Suppressor macrophage treated with lipopolysaccharide for 4 hours (primary cell): ENCODE results near the gene TMED4.

ENCODE experiments used
- DNase-seq: peaks from one replicate; pipeline ENCODE4 v3.0.0-alpha.2; 2020

Gene TMED4

DNA sequence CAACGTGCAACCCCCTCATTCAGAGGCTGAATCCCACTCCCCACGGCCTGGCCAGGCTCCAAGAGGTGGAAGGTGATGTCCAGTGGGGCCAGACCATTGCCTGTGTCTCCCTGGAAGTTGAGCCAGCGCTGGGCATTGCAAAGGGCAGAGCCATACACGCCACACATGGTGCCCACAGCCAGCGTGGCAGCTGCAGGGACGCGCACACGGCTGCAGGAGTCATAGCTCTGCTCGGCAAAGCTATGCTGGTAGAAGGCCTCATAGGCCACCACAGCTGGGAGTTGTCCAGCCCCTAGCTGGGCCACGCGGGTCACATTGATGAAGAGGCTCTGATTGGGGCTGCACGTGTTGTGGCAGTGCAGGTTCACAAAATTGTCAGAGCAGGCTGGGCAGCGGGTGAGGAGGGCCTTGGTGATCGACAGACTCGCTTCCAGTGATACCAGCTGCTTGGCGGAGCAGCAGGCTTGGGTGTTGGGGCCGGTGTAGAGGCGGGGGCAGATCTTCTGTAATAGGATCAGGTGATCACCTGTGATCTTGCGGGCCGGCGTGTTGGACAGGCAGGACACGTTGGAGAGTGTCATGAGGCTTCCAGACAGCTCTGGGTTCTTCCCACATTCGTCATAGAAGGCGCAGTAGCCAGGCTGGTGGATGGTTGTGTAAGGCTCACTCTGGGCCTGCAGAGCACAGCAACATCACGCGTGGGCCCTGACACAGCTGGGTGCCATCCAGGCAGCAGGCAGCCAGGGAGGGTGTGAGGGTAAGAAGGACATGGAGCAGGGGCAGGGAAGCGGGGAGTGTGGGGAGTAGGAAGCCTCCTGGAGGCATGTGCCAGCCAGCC lies 42.1 kb downstream of the TMED4 start:
- no peak for DNase-seq

DNA sequence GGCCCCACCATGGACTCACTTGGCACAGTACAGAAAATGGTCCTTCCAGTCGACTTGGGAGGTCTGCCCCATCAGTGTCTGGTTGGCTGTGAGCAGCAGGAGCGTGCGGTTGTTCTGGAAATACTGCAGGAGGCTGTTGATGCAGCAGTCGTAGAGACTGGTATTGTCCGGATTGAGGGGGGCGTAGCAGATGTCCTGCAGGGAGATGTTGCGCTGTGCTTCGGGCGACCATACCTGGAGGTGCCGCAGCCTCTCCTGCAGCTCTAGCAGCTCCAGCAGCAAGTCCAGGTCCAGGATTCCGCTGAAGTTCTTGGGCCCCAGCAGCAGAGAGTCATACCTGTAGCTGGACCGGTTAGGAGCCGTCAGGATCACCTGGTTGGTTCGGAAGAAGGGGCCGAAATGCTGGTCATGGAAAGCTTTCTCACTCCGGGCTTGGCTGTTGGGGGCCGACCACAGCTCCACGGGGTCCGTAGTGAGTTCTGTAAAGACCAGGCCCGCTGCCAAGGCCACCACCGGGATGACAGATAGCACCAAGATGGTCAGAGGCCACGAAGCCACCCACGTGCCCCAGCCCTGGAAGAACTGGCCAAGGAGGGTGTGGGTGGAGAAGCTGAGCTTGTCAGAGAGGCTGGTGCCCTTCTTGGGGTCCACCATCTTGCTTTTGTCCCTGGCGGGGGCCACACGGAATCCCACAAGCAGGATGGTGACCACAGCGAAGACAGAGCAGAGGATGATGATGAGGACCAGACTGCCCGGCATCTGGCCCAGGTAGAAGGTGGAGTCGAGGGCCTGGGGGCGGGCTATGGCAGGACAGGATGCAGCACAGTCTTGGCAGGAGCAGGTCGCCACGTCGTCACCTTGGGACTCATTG lies 43.0 kb downstream of the TMED4 start:
- no peak for DNase-seq

DNA sequence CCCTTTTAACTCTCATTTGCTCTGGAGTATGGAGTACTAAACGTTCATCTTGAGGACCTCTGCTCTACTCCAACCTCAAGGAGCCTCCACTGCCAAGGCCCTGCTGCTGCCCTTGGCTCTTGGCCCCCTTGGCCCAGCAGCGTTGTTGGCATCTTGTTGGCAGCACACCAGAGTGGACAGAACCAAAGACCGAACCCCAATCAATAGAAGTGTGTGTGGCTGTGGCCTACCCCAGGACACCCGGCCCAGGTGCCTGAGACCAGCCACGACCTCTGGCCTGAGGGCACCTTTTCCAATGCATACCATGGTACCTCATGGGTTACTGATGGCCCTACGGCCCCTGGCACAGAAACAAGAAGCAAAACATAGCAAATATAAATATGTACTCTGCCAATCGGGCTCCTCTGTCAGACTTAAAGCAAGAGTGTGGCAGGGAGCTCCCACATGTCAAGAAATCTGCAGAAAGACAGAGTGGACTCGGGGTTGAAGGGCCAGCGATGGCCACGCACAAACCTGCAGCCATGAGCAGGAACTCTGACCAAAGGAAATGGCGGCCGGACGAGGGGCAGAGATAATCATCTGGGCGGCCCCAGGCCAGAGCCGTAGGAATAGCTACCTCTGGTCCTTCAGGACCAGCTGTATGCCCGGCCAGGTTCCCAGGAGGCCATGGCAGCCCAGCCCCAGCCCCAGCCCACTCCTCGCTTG lies 43.8 kb downstream of the TMED4 start:
- DNase-seq, result no peak

DNA sequence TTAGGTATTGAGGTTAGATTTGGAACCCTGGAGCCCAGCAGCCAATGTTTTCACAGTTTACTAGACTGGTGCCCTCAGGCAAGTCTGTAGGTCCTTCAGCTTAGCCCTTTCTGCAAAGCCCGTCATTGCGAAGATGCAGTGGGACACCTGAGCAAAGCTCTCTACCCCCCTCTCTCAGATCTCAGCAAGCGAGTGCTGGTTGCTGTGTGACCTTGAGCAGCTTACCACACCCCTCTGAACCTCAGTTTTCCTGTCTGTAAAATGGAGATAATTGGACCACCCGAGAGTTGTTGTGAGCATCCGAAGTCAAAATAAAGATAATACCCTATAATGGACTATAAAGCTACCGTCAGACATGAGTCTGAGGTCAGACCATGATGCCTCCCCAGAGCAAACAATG lies 44.6 kb downstream of the TMED4 start:
- no peak for DNase-seq

DNA sequence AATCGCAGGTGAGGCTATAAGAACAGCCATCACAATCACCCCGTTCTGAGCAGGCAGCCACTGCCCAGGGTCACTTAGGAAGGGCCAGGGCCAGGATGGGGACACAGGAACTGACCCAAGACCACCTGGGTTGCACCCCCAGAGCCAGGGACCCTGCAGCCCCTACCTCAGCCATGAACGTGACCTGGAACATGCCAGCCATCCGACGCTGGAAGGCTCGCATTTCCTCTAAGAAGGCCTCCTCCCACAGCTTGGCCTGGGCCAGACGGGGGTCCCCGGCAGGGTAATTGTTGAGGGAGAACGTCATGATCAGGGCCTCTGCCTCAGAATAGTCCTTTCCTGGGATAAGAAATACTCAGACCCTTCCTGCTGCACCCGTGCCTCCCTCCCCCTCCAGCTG lies 45.9 kb downstream of the TMED4 start:
- no peak for DNase-seq

DNA sequence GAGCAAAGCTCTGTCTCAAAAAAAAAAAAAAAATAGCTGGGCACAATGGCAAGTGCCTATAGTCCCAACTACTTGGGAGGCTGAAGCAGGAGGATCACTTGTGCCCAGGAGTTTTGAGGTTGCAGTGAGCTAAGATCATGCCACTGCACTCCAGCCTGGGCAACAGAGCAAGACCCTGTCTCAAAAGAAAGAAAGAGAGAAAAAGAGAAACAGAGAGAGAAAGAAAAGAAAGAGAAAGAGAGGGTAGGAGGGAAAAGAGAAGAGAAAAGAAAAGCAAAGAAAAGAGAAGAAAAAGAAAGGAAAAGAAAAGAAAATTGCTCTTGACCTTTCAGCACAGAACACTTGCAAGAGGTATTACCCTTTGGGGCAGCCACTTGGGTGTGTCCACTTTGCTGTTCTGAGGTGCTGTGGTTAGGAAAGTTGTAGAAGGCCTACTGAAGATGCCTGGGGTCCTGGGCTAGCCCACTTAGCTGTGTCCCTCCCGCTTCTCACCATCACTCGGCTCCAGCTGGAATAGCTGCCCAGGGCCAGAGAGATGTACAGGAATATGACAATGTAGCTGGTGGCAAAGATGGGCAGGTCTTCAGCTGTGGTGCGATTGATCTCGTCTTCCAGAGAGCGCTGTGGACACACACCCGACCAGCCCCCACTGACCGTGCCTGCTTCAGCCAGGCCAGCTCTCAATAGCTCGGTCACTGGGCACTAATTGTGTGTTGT lies 46.5 kb downstream of the TMED4 start:
- no peak for DNase-seq

DNA sequence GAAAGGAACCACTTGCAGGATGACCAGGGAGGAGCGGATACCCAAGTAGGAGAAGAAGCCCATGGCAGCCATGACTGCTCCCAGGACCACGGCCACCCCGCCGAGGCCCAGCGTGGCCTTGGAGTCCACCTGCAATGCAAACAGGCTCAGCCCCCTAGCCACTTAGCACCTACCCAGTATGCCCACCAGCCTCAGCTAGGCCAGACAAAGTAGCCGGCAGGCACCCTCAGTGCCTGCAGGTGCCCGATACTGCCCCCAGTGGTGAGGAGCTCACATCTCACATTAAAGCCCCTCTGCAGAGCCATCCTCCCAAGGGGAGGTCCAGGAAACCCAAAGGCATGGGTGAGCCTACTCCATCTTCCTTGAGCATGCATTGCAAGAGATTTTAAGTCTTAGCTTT lies 47.5 kb downstream of the TMED4 start:
- DNase-seq, result peak; percentile 61

DNA sequence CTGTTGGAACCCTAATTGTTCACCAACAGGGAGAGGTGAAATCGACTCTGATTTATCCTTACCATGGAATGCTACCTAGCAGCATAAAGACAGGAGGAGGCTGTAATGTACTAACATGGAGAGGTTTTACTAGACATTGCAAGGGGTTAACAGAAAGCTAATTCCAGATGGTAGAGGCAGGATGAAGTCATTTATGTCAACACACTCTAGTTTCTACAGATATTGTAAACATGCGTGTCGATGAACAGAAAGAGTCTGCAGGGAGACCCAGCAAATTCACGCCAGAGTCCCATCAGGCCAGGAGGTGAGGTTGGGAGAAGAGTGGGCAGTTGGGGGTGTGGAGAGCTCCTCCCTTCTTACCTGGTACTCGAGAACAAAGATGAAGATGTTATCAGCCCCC lies 47.9 kb downstream of the TMED4 start:
- no peak for DNase-seq

DNA sequence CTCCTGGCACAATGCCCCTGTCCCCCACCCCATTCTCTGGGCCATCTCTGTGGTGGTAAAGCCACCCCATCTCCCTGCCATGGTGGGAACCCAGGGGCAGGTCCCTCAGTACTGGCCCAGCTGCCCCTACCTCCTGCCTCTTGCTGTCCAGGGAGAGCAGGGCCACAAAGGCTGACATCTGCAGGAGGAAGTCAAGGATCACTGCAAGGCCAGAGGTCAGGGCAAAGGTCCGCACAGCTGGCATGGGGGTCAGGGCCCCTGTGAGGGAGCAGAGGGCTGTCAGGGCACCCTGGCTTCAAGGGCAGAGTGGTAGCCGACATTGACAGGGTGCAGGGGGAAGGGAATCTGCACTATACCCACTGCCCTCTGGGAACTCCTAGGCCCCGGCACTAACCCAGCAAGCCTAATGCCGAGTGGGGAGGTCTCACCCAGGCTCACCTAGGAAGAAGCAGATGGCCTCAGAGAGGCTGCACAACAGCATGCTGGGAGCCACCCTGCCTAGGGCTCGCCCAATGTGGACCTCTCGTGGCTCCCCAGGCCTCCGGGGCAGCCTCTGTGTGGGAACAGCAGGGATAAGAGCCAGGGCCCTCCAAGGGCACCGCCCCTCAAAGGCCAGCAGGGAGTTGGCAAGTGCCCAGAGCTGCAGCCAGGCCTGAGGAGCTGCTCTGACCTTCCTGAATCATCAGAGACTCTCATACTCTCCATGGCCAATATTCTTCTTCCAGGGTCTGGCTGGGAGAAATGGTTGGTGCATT lies 48.6 kb downstream of the TMED4 start:
- no peak for DNase-seq

DNA sequence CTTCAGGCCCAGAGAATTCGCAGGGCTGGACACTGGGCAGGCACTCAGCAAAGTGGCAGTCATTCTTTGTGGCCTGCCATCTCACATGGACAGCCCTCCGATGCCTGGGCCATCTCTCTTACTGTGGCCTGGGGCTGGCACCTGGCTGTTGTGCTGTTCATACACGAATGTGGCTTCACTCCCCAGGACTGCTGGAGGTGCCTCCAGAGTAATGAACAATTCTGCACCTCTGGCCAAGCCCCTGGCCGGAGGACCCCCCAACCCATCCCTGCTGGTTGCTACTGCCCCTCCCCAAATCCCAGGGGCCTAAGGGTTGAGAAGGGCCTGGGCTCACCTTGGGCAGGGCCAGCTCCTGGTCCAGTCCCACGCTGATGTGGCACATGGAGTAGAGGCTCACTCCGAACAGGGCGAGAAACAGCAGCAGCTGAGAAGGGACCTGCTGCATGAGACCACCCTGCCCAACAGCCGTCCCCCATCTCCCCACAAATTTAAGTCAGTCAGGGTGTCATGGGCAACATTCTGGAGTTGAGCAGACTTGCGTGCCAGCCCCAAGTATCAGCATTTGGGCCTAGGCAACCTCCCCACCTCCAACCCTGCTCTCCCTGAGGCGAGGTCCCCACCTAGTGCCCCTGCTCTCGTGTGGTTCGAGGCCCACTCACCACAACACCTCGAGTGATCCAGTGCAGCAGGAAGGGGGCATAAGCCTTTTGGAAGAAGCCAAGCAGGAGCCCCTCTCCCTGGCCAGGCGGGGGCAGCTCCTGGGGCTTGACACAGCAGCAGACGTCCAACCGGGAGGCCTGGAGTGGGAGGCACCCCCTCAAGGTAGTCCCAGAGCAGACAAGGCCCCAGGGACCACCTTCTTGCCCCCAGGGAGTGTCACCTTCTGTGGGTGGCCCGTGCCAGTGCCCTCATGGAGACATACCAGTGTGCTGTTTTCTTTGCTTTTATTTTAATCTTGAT lies 50.3 kb downstream of the TMED4 start:
- DNase-seq, result no peak

DNA sequence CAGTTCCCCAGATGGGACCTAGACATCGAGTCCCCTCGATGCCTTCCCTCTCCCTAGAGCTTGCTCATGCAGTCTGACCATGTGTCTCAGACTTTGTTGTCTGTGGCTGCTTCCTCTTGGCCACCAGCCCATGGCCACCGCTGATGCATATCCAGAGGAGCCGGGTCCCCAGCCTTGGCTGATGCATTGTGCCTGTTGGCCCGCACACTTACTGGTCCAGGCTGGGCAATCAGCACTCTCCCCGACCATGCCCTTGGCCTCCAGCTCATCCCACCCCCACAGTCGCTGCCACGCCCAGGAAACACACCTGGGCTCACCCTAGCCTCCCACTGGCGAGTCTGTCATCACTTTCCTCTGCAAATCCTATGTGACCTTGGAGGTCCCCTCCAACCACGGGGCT lies 51.0 kb downstream of the TMED4 start:
- no peak for DNase-seq
